HG03521 (cell line): Measurements from ENCODE around the gene FADS2.

Experiments
- ATAC-seq: cut with Tn5 transposase; IDR thresholded peaks from one replicate; pipeline ENCODE4 v1.9.1; 2021; ENCODE audit warnings: mild to moderate bottlenecking, moderate library complexity; ENCODE audit not compliant: unreplicated experiment

FADS2 gene

GRCh38 chr11:61817471-61818202 lies 10.5 kb upstream of the FADS2 start:
- ATAC-seq, result no peak

DNA sequence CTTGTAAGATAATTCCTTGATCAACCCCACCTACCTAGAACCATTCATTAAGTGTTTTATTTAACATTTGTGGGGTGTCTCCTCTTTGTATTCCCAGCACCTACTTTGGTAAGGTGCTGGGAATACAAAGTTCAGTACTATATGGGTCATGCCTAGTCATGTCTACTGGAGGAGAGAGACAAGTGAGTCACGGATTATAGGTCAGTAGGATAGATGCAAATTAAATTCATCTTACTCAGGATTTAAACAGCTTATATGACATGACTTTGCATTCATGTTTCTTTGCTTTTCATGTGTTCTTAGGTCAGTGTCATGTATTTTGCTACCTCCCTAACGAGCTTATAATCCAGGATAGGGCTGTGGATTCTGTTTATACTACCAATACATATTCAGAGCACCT lies 7.9 kb upstream of the FADS2 start:
- no peak for ATAC-seq

GRCh38 chr11:61826930-61827570 lies 1.1 kb upstream of the FADS2 start:
- no peak for ATAC-seq

- no peak for ATAC-seq
Measured at GRCh38 chr11:61828379-61828628, 204 bp downstream of the FADS2 start.

- ATAC-seq, result no peak
Measured at GRCh38 chr11:61828629-61829407, 718 bp downstream of the FADS2 start.

DNA sequence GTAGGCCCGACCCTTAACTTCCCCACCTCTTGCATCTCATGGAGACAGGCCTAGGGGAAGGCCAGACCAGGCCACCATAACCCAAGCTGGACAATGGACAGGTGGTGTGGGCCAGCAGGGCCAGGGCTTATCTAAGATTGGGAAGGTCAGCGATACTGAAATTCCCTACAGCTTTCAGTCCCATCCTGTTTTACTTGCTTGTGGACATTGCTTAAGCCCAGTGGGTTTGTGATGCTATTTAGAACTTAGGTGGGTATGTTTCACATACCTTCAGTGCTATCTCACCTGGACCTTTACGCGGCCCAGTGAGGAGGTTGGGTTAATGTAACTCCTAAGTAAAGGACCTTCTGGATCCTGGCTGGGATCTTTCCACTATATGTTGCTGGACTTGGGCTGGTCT lies 1.7 kb downstream of the FADS2 start:
- ATAC-seq, result no peak

GRCh38 chr11:61830237-61831105 lies 2.4 kb downstream of the FADS2 start:
- no peak for ATAC-seq

- ATAC-seq, result no peak
Measured at GRCh38 chr11:61832207-61832606, 4.1 kb downstream of the FADS2 start.

- ATAC-seq, result no peak
Measured at GRCh38 chr11:61832754-61833153, 4.7 kb downstream of the FADS2 start.

GRCh38 chr11:61833471-61833870 lies 5.4 kb downstream of the FADS2 start:
- no peak for ATAC-seq

DNA sequence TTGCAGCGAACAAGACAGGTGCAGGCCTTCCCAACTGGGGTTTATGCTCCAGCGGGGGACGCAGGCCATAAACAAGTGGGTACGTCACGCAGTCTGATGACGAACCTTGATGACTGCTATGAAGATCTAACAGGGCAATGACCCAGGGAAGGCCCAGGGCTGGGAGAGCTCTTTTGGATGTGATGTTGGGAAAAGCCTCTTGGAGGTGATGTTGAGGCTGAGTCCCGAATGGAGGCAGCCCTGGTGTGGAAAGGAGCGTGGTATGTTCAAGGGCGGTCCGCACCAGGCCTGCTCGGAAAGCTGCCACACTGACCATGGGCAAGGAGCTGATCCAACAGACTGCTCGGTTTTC lies 5.8 kb downstream of the FADS2 start:
- ATAC-seq, result no peak

DNA sequence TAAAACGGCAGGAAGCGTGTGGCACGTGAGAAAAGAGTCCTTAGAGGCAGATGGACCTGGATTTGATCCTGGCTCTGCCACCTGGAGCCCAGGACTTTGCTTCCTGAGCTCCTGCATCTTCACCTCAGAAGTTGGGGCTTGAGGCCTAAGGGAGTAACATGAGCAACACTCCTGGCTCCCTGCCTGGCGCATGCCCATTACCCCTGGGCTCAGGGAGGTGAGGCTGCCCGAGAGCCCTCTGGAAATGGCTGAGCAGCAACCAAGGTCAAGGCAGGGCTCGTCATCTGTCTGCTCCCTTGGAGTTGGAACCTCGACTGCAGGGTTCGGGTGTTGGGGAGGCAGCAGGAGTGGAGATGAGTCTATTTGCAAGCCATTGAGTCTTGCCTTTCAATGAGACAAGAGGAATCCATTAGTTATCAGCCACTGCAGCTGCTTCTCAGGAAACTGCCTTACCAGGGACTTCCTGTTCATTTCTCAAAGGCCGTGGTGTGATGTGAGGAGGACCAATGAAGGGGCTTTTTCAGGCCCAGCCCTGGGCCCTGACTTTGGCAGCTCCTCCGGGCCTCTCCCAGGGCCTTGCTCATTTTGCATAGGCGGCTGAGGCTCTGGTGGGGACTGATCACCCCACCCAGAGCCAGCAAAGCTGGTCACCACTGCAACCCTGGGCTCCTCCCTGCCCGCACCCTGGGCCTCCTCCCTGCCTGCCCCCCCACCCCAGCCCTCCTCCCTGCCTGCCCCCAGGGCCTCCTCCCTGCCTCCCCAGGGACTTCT lies 6.4 kb downstream of the FADS2 start:
- ATAC-seq, result peak; percentile 91

- ATAC-seq, result no peak
Measured at GRCh38 chr11:61836193-61836592, 8.1 kb downstream of the FADS2 start.

DNA sequence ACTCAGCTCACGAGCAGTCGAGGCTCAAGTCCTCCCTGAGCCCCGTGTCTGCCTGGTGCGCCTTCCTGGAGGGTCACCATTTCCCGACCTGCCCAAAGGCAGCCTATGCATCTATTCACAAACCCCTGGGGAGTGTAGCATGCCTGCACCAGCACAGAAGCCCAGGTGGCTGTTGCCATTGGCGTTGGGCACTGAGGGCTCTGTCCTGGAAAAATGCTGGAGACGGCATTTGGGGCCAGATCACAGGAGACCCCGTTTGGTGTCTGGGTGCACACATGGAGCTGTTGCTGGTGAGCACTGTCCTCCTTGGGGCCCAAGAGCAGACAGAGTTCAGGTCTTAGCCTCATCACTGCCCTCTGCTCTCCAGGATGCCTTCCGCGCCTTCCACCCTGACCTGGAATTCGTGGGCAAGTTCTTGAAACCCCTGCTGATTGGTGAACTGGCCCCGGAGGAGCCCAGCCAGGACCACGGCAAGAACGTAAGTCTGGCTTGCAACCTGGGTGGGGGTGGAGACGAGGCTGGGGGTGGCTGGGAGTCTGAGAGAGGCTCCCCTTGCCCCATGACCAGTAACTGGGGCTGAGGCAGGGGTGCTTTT lies 9.4 kb downstream of the FADS2 start:
- ATAC-seq, result no peak

GRCh38 chr11:61838501-61838900 lies 10.4 kb downstream of the FADS2 start:
- no peak for ATAC-seq

GRCh38 chr11:61838921-61839320 lies 10.8 kb downstream of the FADS2 start:
- ATAC-seq, result no peak

GRCh38 chr11:61839742-61840141 lies 11.6 kb downstream of the FADS2 start:
- ATAC-seq, result no peak

DNA sequence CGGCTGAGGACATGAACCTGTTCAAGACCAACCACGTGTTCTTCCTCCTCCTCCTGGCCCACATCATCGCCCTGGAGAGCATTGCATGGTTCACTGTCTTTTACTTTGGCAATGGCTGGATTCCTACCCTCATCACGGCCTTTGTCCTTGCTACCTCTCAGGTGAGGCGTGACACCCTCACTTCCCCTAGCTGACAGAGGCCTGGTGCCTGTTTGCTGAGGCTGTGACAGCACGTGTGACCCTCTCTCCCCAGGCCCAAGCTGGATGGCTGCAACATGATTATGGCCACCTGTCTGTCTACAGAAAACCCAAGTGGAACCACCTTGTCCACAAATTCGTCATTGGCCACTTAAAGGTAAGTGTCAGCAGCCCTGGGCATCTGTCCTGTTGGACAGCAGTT lies 12.3 kb downstream of the FADS2 start:
- ATAC-seq, result no peak

DNA sequence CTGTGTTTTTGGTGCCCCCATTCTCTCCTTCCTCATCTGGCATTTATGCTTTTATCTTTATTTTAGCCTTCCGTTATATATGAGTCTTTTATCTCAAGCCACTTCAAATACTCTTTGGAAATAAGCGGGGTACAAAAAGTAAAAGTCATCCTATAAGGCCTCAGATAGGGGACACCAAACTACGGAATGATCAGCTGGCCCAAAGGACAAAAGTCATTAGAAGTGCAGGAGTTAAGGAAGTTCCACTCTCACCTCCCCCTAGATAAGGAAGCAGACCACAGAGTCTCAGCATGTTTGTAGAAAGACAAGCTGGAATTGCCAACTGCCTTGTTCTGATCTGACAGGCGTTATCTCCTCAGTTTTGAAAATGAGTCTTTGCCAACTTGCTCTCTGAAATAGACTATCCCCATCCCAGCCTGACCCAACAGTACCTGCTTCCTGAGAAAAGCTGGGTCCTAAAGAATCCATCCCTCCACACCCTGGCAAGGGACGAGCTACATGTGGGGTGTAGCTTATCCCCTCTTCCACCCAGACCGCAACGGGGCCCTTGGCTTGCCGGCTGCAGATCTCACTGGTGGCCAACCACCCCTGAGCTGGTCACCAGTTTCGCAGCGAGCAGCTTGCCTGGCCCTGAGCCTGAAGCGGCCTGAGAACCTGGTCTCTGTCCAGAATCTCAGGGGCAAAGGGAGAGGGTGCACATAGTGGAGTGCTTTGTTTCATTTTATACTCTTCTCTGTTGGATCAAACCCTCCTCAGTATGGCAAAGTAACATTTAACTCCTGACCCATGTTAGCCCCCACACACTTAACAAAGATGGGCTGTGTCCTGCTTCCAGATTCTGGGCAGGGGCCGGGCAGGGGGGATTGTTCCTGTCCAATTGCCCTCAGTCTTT lies 13.8 kb downstream of the FADS2 start:
- ATAC-seq, result no peak

- ATAC-seq, result no peak
Measured at GRCh38 chr11:61842528-61842820, 14.4 kb downstream of the FADS2 start.
